Hepatocyte (in vitro differentiated cells): ENCODE data around the gene WEE2. TPM values are rescaled to one million over a fixed set of nuclear protein-coding genes. Genes with fewer than 3 reads are reported as not detected.

Experiments used
- DNase-seq: peaks from one replicate; pipeline ENCODE4 v3.0.0-alpha.2; 2016; ENCODE audit warnings: low spot score
- H2AFZ ChIP-seq: fragments of 200-600 bp; sonication (generic); 2 replicates; pipeline ENCODE4 v1.6.0; 2016; ENCODE audit warnings: antibody characterized with exemption, mild to moderate bottlenecking
- H3K27ac ChIP-seq: fragments of 200-600 bp; sonication (generic); 2 replicates; pipeline ENCODE4 v1.5.1; 2016; ENCODE audit warnings: mild to moderate bottlenecking
- H3K27me3 ChIP-seq: fragments of 200-600 bp; sonication (generic); 2 replicates; pipeline ENCODE4 v1.6.1; 2016
- H3K36me3 ChIP-seq: fragments of 200-600 bp; sonication (generic); replicated peaks from 2 replicates; pipeline ENCODE4 v1.5.1; 2016; ENCODE audit warnings: low read depth; ENCODE audit not compliant: insufficient read depth
- H3K4me1 ChIP-seq: fragments of 200-600 bp; sonication (generic); 2 replicates; pipeline ENCODE4 v1.5.1; 2016; ENCODE audit warnings: mild to moderate bottlenecking, moderate library complexity; ENCODE audit not compliant: insufficient read depth
- H3K4me2 ChIP-seq: fragments of 200-600 bp; sonication (generic); 2 replicates; pipeline ENCODE4 v1.6.0; 2016
- H3K4me3 ChIP-seq: fragments of 200-600 bp; sonication (generic); 2 replicates; pipeline ENCODE4 v1.5.1; 2016; ENCODE audit warnings: mild to moderate bottlenecking
- H3K79me2 ChIP-seq: fragments of 200-600 bp; sonication (generic); 2 replicates; pipeline ENCODE4 v1.6.0; 2017; ENCODE audit warnings: mild to moderate bottlenecking
- H3K9me2 ChIP-seq: fragments of 200-600 bp; sonication (generic); replicated peaks from 2 replicates; pipeline ENCODE4 v1.6.0; 2017; ENCODE audit warnings: mild to moderate bottlenecking; ENCODE audit not compliant: insufficient read depth
- H3K9me3 ChIP-seq: fragments of 200-600 bp; sonication (generic); 2 replicates; pipeline ENCODE4 v1.5.1; 2016; ENCODE audit warnings: low read depth, mild to moderate bottlenecking
- H4K20me1 ChIP-seq: fragments of 200-600 bp; sonication (generic); 2 replicates; pipeline ENCODE4 v1.6.0; 2016; ENCODE audit warnings: mild to moderate bottlenecking; ENCODE audit not compliant: insufficient read depth, poor library complexity, severe bottlenecking
- CTCF ChIP-seq: fragments of 200-600 bp; sonication (generic); IDR thresholded peaks from 2 replicates; pipeline ENCODE4 v1.5.1; 2016; ENCODE audit warnings: antibody characterized with exemption, mild to moderate bottlenecking; ENCODE audit not compliant: poor library complexity
- EZH2 ChIP-seq: fragments of 200-600 bp; sonication (generic); IDR thresholded peaks from 2 replicates; pipeline ENCODE4 v1.6.1; 2016; ENCODE audit warnings: antibody characterized with exemption, mild to moderate bottlenecking, borderline replicate concordance
- EZH2phosphoT487 ChIP-seq: fragments of 200-600 bp; sonication (generic); IDR thresholded peaks from one replicate; pipeline ENCODE4 v1.6.1; 2018; ENCODE audit warnings: antibody characterized with exemption, mild to moderate bottlenecking, low read depth, moderate library complexity; ENCODE audit not compliant: unreplicated experiment, severe bottlenecking
- WGBS: methylation state at CpG from one replicate; pipeline ENCODE4 v1.1.6; 2016; ENCODE audit warnings: low lambda C conversion rate; ENCODE audit errors: missing lambda C conversion rate; 5-methylcytosine and 5-hydroxymethylcytosine counted together
- polyA plus RNA-seq: library from polyadenylated mRNA; unstranded; fragments of >200 nt; fragmentation: Nextera tagmentation; extraction: Ambion mirVana; gene quantifications from 2 replicates; pipeline ENCODE4 v1.2.1, GENCODE V29; 2016
- total RNA-seq: library from RNA; depleted of rRNA; stranded (reverse); fragments of >200 nt; gene quantifications from 2 replicates; pipeline ENCODE4 v1.2.3, GENCODE V29; 2014

WEE2 gene
- total and polyA plus RNA-seq, 2 experiments from 2014 or later = 0.89 to 3.6 TPM

- Histone ChIP-seq H2AFZ (no peak overlapping the region), H3K9me2 (no peaks in the 10 kb centered on the region), H3K27me3 (no peaks in the 10 kb centered on the region), H3K36me3 (no peaks in the 10 kb centered on the region), H3K79me2 (peaks cover 71% of the 10 kb centered on the region), H3K9me3 (no peaks in the 10 kb centered on the region), H3K4me3 (no peak overlapping the region), H3K4me1 (peaks cover 9% of the 10 kb centered on the region), H3K4me2 (no peak overlapping the region), H4K20me1 (no peaks in the 10 kb centered on the region), H3K27ac (no peak overlapping the region)
- no peak for DNase-seq
- TF ChIP-seq EZH2 (no peak), CTCF (no peak), EZH2phosphoT487 (no peak)
- WGBS = 88% methylated on average over 10 of the region's 10 CpGs
Observed at GRCh38 chr7:141697211-141697871, 10.8 kb upstream of the WEE2 start.

- 100% methylated on average over 1 of the region's 1 CpG for WGBS
- H3K27ac ChIP-seq = no peak overlapping the region
- H3K79me2 ChIP-seq = peaks cover 60% of the 10 kb centered on the region
- H3K9me3 ChIP-seq = no peaks in the 10 kb centered on the region
- no peak for DNase-seq
- peaks cover 16% of the 10 kb centered on the region for H3K4me1 ChIP-seq
- no peaks in the 10 kb centered on the region for H3K27me3 ChIP-seq
- TF ChIP-seq EZH2 (no peak), EZH2phosphoT487 (no peak), CTCF (no peak)
- H3K9me2 ChIP-seq = no peaks in the 10 kb centered on the region
- no peak overlapping the region for H2AFZ ChIP-seq
- H3K4me3 ChIP-seq = no peak overlapping the region
- H3K4me2 ChIP-seq = no peak overlapping the region
- no peaks in the 10 kb centered on the region for H4K20me1 ChIP-seq
- no peaks in the 10 kb centered on the region for H3K36me3 ChIP-seq
Observed at GRCh38 chr7:141698247-141699015, 9.7 kb upstream of the WEE2 start.

- no peaks in the 10 kb centered on the region for H3K9me2 ChIP-seq
- H3K36me3 ChIP-seq = no peaks in the 10 kb centered on the region
- no peak overlapping the region for H3K4me3 ChIP-seq
- no peaks in the 10 kb centered on the region for H4K20me1 ChIP-seq
- no peak overlapping the region for H3K27ac ChIP-seq
- H3K4me2 ChIP-seq = no peak overlapping the region
- H2AFZ ChIP-seq = no peak overlapping the region
- no peaks in the 10 kb centered on the region for H3K9me3 ChIP-seq
- peaks cover 28% of the 10 kb centered on the region for H3K4me1 ChIP-seq
- TF ChIP-seq EZH2phosphoT487 (no peak), EZH2 (no peak), CTCF (no peak)
- H3K79me2 ChIP-seq = peaks cover 49% of the 10 kb centered on the region
- 75% methylated on average over 3 of the region's 3 CpGs for WGBS
- H3K27me3 ChIP-seq = no peaks in the 10 kb centered on the region
- no peak for DNase-seq
Observed at GRCh38 chr7:141699860-141700259, 8.3 kb upstream of the WEE2 start.
